Activated naive CD4-positive, alpha-beta T cell treated with anti-CD3 and anti-CD28 coated beads, Interleukin-2, amount 50 U/mL, for 16 hours (primary cell): ENCODE results near the gene ATXN10.

ENCODE experiments used
- DNase-seq: peaks from one replicate; pipeline ENCODE4 v3.0.0-alpha.2; 2020

ATXN10 gene

GRCh38 chr22:45834241-45834640 lies 162.6 kb downstream of the ATXN10 start:
- DNase-seq = no peak

- DNase-seq = no peak
Measured at GRCh38 chr22:45834795-45835194, 163.2 kb downstream of the ATXN10 start.

GRCh38 chr22:45836418-45837169 lies 165.0 kb downstream of the ATXN10 start:
- DNase-seq = no peak

GRCh38 chr22:45837508-45837907 lies 165.9 kb downstream of the ATXN10 start:
- DNase-seq = no peak

- no peak for DNase-seq
Measured at GRCh38 chr22:45838305-45838887, 166.8 kb downstream of the ATXN10 start.

- DNase-seq = no peak
Measured at GRCh38 chr22:45840483-45840882, 168.8 kb downstream of the ATXN10 start.

GRCh38 chr22:45842291-45842991 lies 170.8 kb downstream of the ATXN10 start:
- no peak for DNase-seq

- DNase-seq = no peak
Measured at GRCh38 chr22:45843031-45843430, 171.4 kb downstream of the ATXN10 start.

GRCh38 chr22:45843986-45844385 lies 172.4 kb downstream of the ATXN10 start:
- no peak for DNase-seq

- no peak for DNase-seq
Measured at GRCh38 chr22:45845076-45845487, 173.4 kb downstream of the ATXN10 start.

- DNase-seq = no peak
Measured at GRCh38 chr22:45846952-45847351, 175.3 kb downstream of the ATXN10 start.

- no peak for DNase-seq
Measured at GRCh38 chr22:45848904-45849303, 177.3 kb downstream of the ATXN10 start.

GRCh38 chr22:45852826-45853225 lies 181.2 kb downstream of the ATXN10 start:
- DNase-seq = no peak

- DNase-seq = no peak
Measured at GRCh38 chr22:45855961-45856360, 184.3 kb downstream of the ATXN10 start.

GRCh38 chr22:45857519-45857918 lies 185.9 kb downstream of the ATXN10 start:
- no peak for DNase-seq

GRCh38 chr22:45859231-45860161 lies 187.9 kb downstream of the ATXN10 start:
- no peak for DNase-seq

GRCh38 chr22:45860201-45860600 lies 188.6 kb downstream of the ATXN10 start:
- no peak for DNase-seq

GRCh38 chr22:45861259-45861658 lies 189.6 kb downstream of the ATXN10 start:
- DNase-seq = no peak

- DNase-seq = peak; percentile 75
Measured at GRCh38 chr22:45863981-45864751, 192.5 kb downstream of the ATXN10 start.

GRCh38 chr22:45864959-45865476 lies 193.4 kb downstream of the ATXN10 start:
- DNase-seq = no peak

- no peak for DNase-seq
Measured at GRCh38 chr22:45865561-45866125, 194.0 kb downstream of the ATXN10 start.
